Kidney (tissue), 14 donors: Measurements from ENCODE around the gene TMCO4. TPM values are rescaled to one million over a fixed set of nuclear protein-coding genes. Genes with fewer than 3 reads are reported as not detected.

Experiments used
- DNase-seq, 5 donors: peaks; one replicate each; pipeline ENCODE4 v3.0.0-alpha.2; 2013 to 2020
- FAIRE-seq: peaks from 2 replicates; lab custom pipeline; 2012; peaks lifted over from hg19 to GRCh38; lab: Jason Lieb, UNC
- H3K27ac ChIP-seq, 2 donors: one replicate each; pipeline ENCODE4 v1.7.0; 2013; ENCODE audit warnings: low read depth in 2 of 2, low read length in 2 of 2, inconsistent platforms in 1 of 2
- H3K27me3 ChIP-seq: one replicate; pipeline ENCODE4 v1.7.1; 2013; ENCODE audit warnings: low read length, inconsistent platforms; ENCODE audit not compliant: control insufficient read depth, insufficient read depth
- H3K36me3 ChIP-seq, 3 donors: one replicate each; pipeline versions ENCODE4 v1.7.0 to v1.7.1; 2013; ENCODE audit warnings: low read length in 3 of 3, control low read depth in 1 of 3, inconsistent platforms in 1 of 3; ENCODE audit not compliant: insufficient read depth in 3 of 3, control insufficient read depth in 2 of 3
- H3K4me1 ChIP-seq, 3 donors: one replicate each; pipeline versions ENCODE4 v1.7.0 to v1.7.1; 2013; ENCODE audit warnings: low read length in 3 of 3, inconsistent platforms in 1 of 3, low read depth in 1 of 3; ENCODE audit not compliant: control insufficient read depth in 2 of 3, insufficient read depth in 2 of 3
- H3K4me3 ChIP-seq, 3 donors: one replicate each; pipeline versions ENCODE4 v1.7.0 to v1.8.1; 2013; ENCODE audit warnings: low read length in 3 of 3, control low read depth in 1 of 3, inconsistent platforms in 1 of 3
- H3K9ac ChIP-seq, 3 donors: one replicate each; pipeline versions ENCODE4 v1.7.0 to v1.7.1; 2013; ENCODE audit warnings: low read length in 3 of 3, control low read depth in 1 of 3, inconsistent platforms in 1 of 3
- H3K9me3 ChIP-seq, 3 donors: one replicate each; pipeline versions ENCODE4 v1.7.0 to v1.7.1; 2013; ENCODE audit warnings: low read length in 3 of 3, control low read depth in 1 of 3, inconsistent platforms in 1 of 3; ENCODE audit not compliant: control insufficient read depth in 2 of 3, insufficient read depth in 1 of 3
- intact Hi-C: fragments of 100-400 bp; cut with DNase I; formaldehyde crosslinking; loops from one replicate; pipeline ENCODE4 v1.11.1; 2022
- polyA plus RNA-seq: library from polyadenylated mRNA; stranded (reverse); fragments of 350-450 nt; fragmentation: Illumina TruSeq; extraction: RNeasy Lipid Tissue Mini Kit (QIAGEN cat#74804); gene quantifications from one replicate; pipeline ENCODE4 v1.2.3, GENCODE V29; 2014; ENCODE audit warnings: low read depth, low replicate concordance; ENCODE audit not compliant: insufficient read depth
- total RNA-seq: library from RNA; stranded (reverse); fragmentation: NEBNext Ultra II Directional; extraction: Animal tissue kit (Norgen Biotek cat#: 25700); gene quantifications from one replicate; pipeline ENCODE4 v1.2.1, GENCODE V29; 2021
- TF ChIP-seq, protein P1 (sequence below): IDR thresholded peaks from 3 replicates; pipeline ENCODE4 v1.5.1; 2012; ENCODE audit warnings: mild to moderate bottlenecking, moderate library complexity, borderline replicate concordance; ENCODE audit not compliant: insufficient read depth; ENCODE audit errors: extremely low read depth
- donor health status: control.
- donor health status: control.
- donor health status: control.
- donor health status: control.
- donor health status: control.
- donor health status: DM: yes; HTN: yes; CAD: no.
- donor health status: Normal renal cell carcinoma (clear cell type).

Gene TMCO4
- total and polyA plus RNA-seq, 2 donors from 2014 or later, result 35.0 to 36.5 TPM

DNA sequence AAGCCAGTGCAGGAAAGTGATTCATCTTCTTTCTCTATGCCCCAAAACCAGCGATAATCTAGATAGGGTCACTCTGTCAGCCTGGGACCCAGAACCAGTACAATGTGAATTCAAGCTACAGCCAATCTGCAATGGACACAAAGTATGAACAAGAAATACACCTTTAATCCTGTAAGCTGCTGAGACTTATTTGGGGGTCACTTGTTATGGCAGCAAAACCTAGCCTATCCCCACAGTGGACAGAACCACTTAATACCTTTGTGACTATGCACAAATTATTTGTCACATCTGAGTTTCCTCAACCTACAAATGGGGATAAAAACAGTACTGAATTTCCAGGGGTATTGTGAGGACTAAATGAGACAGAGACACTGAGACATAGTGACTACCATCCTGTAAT is 50.0 kb downstream of the TMCO4 start:
- H3K4me3 ChIP-seq, result no peak overlapping the region
- peaks cover 0 to 13% (median 9%) of the 10 kb centered on the region in 3 donors for H3K36me3 ChIP-seq
- no peak for FAIRE-seq

DNA sequence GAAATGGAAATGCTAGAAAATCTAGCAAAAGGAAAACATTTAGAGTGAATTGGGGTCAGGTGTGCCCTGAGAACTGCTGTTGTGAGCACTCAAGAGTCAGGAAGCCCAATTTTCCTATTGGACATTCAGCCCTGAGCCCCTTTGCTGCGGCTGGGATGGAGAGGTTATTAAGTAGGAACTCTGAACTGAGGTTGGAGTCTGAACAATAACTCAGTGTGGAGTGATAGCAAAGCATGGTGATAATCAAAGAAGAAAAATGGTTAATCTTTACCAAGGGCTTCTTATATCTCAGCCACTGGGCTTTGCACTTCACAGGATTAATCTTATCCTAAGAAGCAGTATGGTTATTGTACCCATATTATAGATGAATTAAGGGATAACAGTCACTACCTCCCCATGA is 52.0 kb downstream of the TMCO4 start:
- no peak overlapping the region for H3K4me3 ChIP-seq
- peaks cover 0 to 13% (median 11%) of the 10 kb centered on the region in 3 donors for H3K36me3 ChIP-seq
- H3K27me3 ChIP-seq, result no peaks in the 10 kb centered on the region
- DNase-seq, result no peak
- no peak overlapping the region for H3K9ac ChIP-seq
- H3K4me1 ChIP-seq, result peaks cover 0 to 11% (median 4%) of the 10 kb centered on the region in 3 donors
- intact Hi-C loops, result no loop called here
- no peak for FAIRE-seq
- no peak overlapping the region for H3K27ac ChIP-seq
- H3K9me3 ChIP-seq, result no peaks in the 10 kb centered on the region
- TF ChIP-seq, protein P1, sequence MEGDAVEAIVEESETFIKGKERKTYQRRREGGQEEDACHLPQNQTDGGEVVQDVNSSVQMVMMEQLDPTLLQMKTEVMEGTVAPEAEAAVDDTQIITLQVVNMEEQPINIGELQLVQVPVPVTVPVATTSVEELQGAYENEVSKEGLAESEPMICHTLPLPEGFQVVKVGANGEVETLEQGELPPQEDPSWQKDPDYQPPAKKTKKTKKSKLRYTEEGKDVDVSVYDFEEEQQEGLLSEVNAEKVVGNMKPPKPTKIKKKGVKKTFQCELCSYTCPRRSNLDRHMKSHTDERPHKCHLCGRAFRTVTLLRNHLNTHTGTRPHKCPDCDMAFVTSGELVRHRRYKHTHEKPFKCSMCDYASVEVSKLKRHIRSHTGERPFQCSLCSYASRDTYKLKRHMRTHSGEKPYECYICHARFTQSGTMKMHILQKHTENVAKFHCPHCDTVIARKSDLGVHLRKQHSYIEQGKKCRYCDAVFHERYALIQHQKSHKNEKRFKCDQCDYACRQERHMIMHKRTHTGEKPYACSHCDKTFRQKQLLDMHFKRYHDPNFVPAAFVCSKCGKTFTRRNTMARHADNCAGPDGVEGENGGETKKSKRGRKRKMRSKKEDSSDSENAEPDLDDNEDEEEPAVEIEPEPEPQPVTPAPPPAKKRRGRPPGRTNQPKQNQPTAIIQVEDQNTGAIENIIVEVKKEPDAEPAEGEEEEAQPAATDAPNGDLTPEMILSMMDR, result no peak

More for the DNA sequence above, 50.0 kb downstream of the TMCO4 start:
- no peak for DNase-seq
- no peak overlapping the region for H3K27ac ChIP-seq
- H3K9me3 ChIP-seq, result no peaks in the 10 kb centered on the region
- no peaks in the 10 kb centered on the region for H3K4me1 ChIP-seq
- H3K27me3 ChIP-seq, result no peaks in the 10 kb centered on the region
- intact Hi-C loops, result no loop called here
- no peak overlapping the region for H3K9ac ChIP-seq
- TF ChIP-seq, protein P1, result no peak

DNA sequence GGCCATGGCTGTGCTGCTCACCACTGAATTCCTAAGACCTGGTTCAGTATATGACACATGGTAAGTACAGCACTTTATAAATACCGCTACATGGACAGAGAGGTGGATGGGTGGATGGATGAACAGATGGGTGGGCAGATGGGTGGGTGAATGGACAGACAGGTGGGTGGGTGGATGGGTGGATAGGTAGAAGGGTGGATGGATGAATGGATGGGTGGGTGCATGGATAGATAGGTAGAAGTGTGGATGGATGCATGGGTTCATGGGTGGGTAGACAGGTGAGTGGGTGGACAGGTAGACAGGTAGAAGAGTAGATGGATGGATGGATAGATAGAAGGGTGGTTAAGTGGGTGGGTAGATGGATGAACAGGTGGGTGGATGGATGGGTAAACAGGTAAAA is 54.8 kb downstream of the TMCO4 start:
- H3K27me3 ChIP-seq, result no peaks in the 10 kb centered on the region
- H3K27ac ChIP-seq, result no peak overlapping the region
- peaks cover 0 to 11% (median 4%) of the 10 kb centered on the region in 3 donors for H3K4me1 ChIP-seq
- H3K4me3 ChIP-seq, result no peak overlapping the region
- DNase-seq, result no peak
- H3K36me3 ChIP-seq, result peaks cover 0 to 10% (median 10%) of the 10 kb centered on the region in 3 donors
- no peak for FAIRE-seq
- H3K9me3 ChIP-seq, result no peaks in the 10 kb centered on the region
- intact Hi-C loops, result no loop called here
- no peak overlapping the region for H3K9ac ChIP-seq
- TF ChIP-seq, protein P1, result no peak

DNA sequence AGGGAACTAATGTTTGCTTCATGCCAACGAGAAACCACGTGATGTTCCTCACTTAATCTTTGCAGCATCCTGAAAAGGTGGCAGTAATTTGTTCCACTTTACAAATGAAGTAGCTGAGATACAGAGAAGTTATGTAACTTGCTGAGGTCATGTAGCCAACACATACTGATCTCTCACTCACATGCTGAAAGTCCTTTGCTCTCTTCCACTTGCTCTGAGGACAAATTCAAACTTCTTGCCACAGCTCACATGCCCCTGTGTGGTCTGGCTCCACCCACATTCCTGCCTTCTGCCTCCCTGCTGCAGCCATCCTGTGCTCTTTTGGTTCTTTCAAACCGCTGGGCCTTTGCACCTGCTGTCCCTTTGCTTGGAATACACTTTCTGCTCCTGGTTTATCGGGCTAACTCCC is 55.4 kb downstream of the TMCO4 start:
- Histone ChIP-seq H3K9me3 (no peaks in the 10 kb centered on the region), H3K36me3 (peaks cover 0 to 10% (median 7%) of the 10 kb centered on the region in 3 donors), H3K9ac (no peak overlapping the region), H3K27me3 (no peaks in the 10 kb centered on the region), H3K4me3 (no peak overlapping the region), H3K4me1 (peaks cover 0 to 11% (median 4%) of the 10 kb centered on the region in 3 donors), H3K27ac (peak overlapping the region; percentile 67 to 69)
- no peak for FAIRE-seq
- DNase-seq, result no peak
- TF ChIP-seq, protein P1, result no peak
- intact Hi-C loops, result no loop called here
